Loucy (cell line): ENCODE measurements around the gene PRRX2.
"Not testable (repeated sequence)": the region's sequence is repeated elsewhere in the genome, so short reads cannot be mapped to it uniquely, and the experiment has no call there.

Source experiments
- H2AFZ ChIP-seq: fragments of 200-600 bp; sonication (generic); 2 replicates; pipeline ENCODE4 v1.6.0; 2016; ENCODE audit warnings: antibody characterized with exemption, mild to moderate bottlenecking, low read length, moderate library complexity
- H3F3A ChIP-seq: fragments of 200-600 bp; 2 replicates; pipeline ENCODE4 v1.6.0; 2016; ENCODE audit warnings: antibody characterized with exemption, low read depth, mild to moderate bottlenecking
- H3K27me3 ChIP-seq: fragments of 200-600 bp; sonication (generic); 2 replicates; pipeline ENCODE4 v1.6.1; 2014; ENCODE audit warnings: low read length, mild to moderate bottlenecking; ENCODE audit not compliant: insufficient read depth, poor library complexity, severe bottlenecking
- H3K36me3 ChIP-seq: fragments of 200-600 bp; sonication (generic); 2 replicates; pipeline ENCODE4 v1.6.1; 2016; ENCODE audit warnings: low read length; ENCODE audit not compliant: insufficient read depth
- H3K4me1 ChIP-seq: fragments of 200-600 bp; sonication (generic); 2 replicates; pipeline ENCODE4 v1.5.1; 2014; ENCODE audit warnings: low read length, mild to moderate bottlenecking; ENCODE audit not compliant: insufficient read depth, poor library complexity, severe bottlenecking
- H3K4me2 ChIP-seq: fragments of 200-600 bp; sonication (generic); 2 replicates; pipeline ENCODE4 v1.6.0; 2014; ENCODE audit warnings: antibody characterized with exemption, low read length, low read depth, mild to moderate bottlenecking; ENCODE audit not compliant: poor library complexity, severe bottlenecking
- H3K4me3 ChIP-seq: fragments of 200-600 bp; sonication (generic); 2 replicates; pipeline ENCODE4 v1.5.1; 2014; ENCODE audit warnings: low read length, mild to moderate bottlenecking, mixed read lengths; ENCODE audit not compliant: poor library complexity, severe bottlenecking
- H3K79me2 ChIP-seq: fragments of 200-600 bp; sonication (generic); 2 replicates; pipeline ENCODE4 v1.6.1; 2014; ENCODE audit warnings: low read length; ENCODE audit not compliant: insufficient read depth
- H3K9ac ChIP-seq: fragments of 200-600 bp; sonication (generic); 2 replicates; pipeline ENCODE4 v1.6.0; 2014; ENCODE audit warnings: mild to moderate bottlenecking, low read depth, low read length, moderate library complexity; ENCODE audit not compliant: poor library complexity, severe bottlenecking
- H3K9me2 ChIP-seq: fragments of 200-600 bp; sonication (generic); replicated peaks from 2 replicates; pipeline ENCODE4 v1.6.1; 2016; ENCODE audit warnings: low read depth, low read length, mixed read lengths
- H3K9me3 ChIP-seq: fragments of 200-600 bp; sonication (generic); 2 replicates; pipeline ENCODE4 v1.6.1; 2014; ENCODE audit warnings: mild to moderate bottlenecking, antibody characterized with exemption, low read length, low read depth; ENCODE audit not compliant: insufficient read depth
- H4K20me1 ChIP-seq: fragments of 200-600 bp; sonication (generic); 2 replicates; pipeline ENCODE4 v1.6.0; 2014; ENCODE audit warnings: antibody characterized with exemption, low read length, mild to moderate bottlenecking; ENCODE audit not compliant: insufficient read depth, poor library complexity, severe bottlenecking
- CTCF ChIP-seq: fragments of 200-600 bp; sonication (generic); conservative IDR thresholded peaks from 2 replicates; pipeline ENCODE4 v1.5.1; 2014; ENCODE audit warnings: mild to moderate bottlenecking, antibody characterized with exemption, low read length
- EZH2phosphoT487 ChIP-seq: fragments of 200-600 bp; IDR thresholded peaks from 2 replicates; pipeline ENCODE4 v1.6.1; 2018; ENCODE audit warnings: antibody characterized with exemption, mild to moderate bottlenecking, moderate library complexity, borderline replicate concordance

PRRX2 gene

GRCh38 chr9:129759319-129759718 is 93.9 kb downstream of the PRRX2 start:
- no peak overlapping the region for H3K9ac ChIP-seq
- no peaks in the 10 kb centered on the region for H3K9me3 ChIP-seq
- no peak overlapping the region for H3K4me3 ChIP-seq

GRCh38 chr9:129759804-129760502 is 94.5 kb downstream of the PRRX2 start:
- Histone ChIP-seq H3K4me3 (no peak overlapping the region), H3K9me2 (no peaks in the 10 kb centered on the region), H3K27me3 (no peaks in the 10 kb centered on the region), H4K20me1 (no peaks in the 10 kb centered on the region), H3F3A (no peaks in the 10 kb centered on the region), H3K4me1 (no peaks in the 10 kb centered on the region), H3K9me3 (no peaks in the 10 kb centered on the region), H3K36me3 (no peaks in the 10 kb centered on the region), H3K79me2 (no peaks in the 10 kb centered on the region), H3K4me2 (no peak overlapping the region), H2AFZ (no peak overlapping the region), H3K9ac (no peak overlapping the region)
- TF ChIP-seq EZH2phosphoT487 (no peak), CTCF (no peak)

More at GRCh38 chr9:129759319-129759718, 93.9 kb downstream of the PRRX2 start:
- Histone ChIP-seq H3F3A (no peaks in the 10 kb centered on the region), H3K9me2 (no peaks in the 10 kb centered on the region), H3K79me2 (no peaks in the 10 kb centered on the region), H3K36me3 (no peaks in the 10 kb centered on the region), H3K4me1 (no peaks in the 10 kb centered on the region), H3K4me2 (no peak overlapping the region), H2AFZ (no peak overlapping the region), H4K20me1 (no peaks in the 10 kb centered on the region), H3K27me3 (no peaks in the 10 kb centered on the region)
- no peak for TF ChIP-seq CTCF
- no peak for TF ChIP-seq EZH2phosphoT487

- not testable (repeated sequence) for H3K4me3 ChIP-seq, H3K27me3 ChIP-seq, H3K9me3 ChIP-seq, H3K9me2 ChIP-seq, H3K36me3 ChIP-seq, H2AFZ ChIP-seq, H3K4me1 ChIP-seq, H3K9ac ChIP-seq, H3K79me2 ChIP-seq, H4K20me1 ChIP-seq, H3F3A ChIP-seq, H3K4me2 ChIP-seq
Observed at GRCh38 chr9:129760784-129761183, 95.3 kb downstream of the PRRX2 start.

- no peaks in the 10 kb centered on the region for H3F3A ChIP-seq
- H3K27me3 ChIP-seq, result no peaks in the 10 kb centered on the region
- H3K9me3 ChIP-seq, result no peaks in the 10 kb centered on the region
- no peaks in the 10 kb centered on the region for H3K79me2 ChIP-seq
- H3K36me3 ChIP-seq, result no peaks in the 10 kb centered on the region
- H3K4me1 ChIP-seq, result no peaks in the 10 kb centered on the region
- TF ChIP-seq EZH2phosphoT487 (no peak), CTCF (no peak)
- no peaks in the 10 kb centered on the region for H3K9me2 ChIP-seq
- H2AFZ ChIP-seq, result no peak overlapping the region
- H4K20me1 ChIP-seq, result no peaks in the 10 kb centered on the region
- no peak overlapping the region for H3K4me3 ChIP-seq
- no peak overlapping the region for H3K4me2 ChIP-seq
- no peak overlapping the region for H3K9ac ChIP-seq
Observed at GRCh38 chr9:129761293-129761900, 96.0 kb downstream of the PRRX2 start.
